ENCODE measurements around the gene AIFM3. TPM values are rescaled to one million over a fixed set of nuclear protein-coding genes. Genes with fewer than 3 reads are reported as not detected.

Gene AIFM3
- total RNA-seq, 1 experiment from 2014 or later: 2.6 TPM

GRCh38 chr22:21018314-21018713 is 51.3 kb downstream of the AIFM3 start:
- ChIA-PET CTCF (no interaction called here), POLR2A (no interaction called here)
- Mint-ChIP-seq H3K36me3 (no peaks in the 10 kb centered on the region), H3K9me3 (peaks cover 6% of the 10 kb centered on the region), H3K27ac (no peak overlapping the region), H3K4me3 (no peak overlapping the region), H3K4me1 (peaks cover 14% of the 10 kb centered on the region), H3K27me3 (ENCODE audit: low read depth) (peaks cover 22% of the 10 kb centered on the region)
- DNase-seq (ENCODE audit: low spot score) (no peak), ATAC-seq (no peak)
- TF ChIP-seq CREM (CRISPR knock-in tag; IDR thresholded peaks at IDR 0.05) (no peak), ATF2 (CRISPR knock-in tag; IDR thresholded peaks at IDR 0.05; ENCODE audit: borderline replicate concordance, low read depth) (no peak), RELA (CRISPR knock-in tag; IDR thresholded peaks at IDR 0.05; ENCODE audit: borderline replicate concordance) (no peak), PRDM15 (CRISPR knock-in tag; IDR thresholded peaks at IDR 0.05) (no peak), NR2C2 (CRISPR knock-in tag; IDR thresholded peaks at IDR 0.05) (no peak), E2F4 (CRISPR knock-in tag; IDR thresholded peaks at IDR 0.05; ENCODE audit: borderline replicate concordance, low read depth) (no peak), ESRRA (CRISPR knock-in tag; IDR thresholded peaks at IDR 0.05; ENCODE audit: borderline replicate concordance) (no peak), IRF2 (CRISPR knock-in tag; IDR thresholded peaks at IDR 0.05; ENCODE audit: borderline replicate concordance, low read depth) (no peak), ZNF263 (CRISPR knock-in tag; IDR thresholded peaks at IDR 0.05; ENCODE audit: low read depth) (no peak), TP53 (CRISPR knock-in tag; IDR thresholded peaks at IDR 0.05) (no peak), USF1 (CRISPR knock-in tag; IDR thresholded peaks at IDR 0.05) (no peak), ZNF416 (CRISPR knock-in tag; IDR thresholded peaks at IDR 0.05) (no peak), NFYB (CRISPR knock-in tag; conservative IDR thresholded peaks at IDR 0.05; ENCODE audit: low read depth) (no peak), ZMAT4 (CRISPR knock-in tag; IDR thresholded peaks at IDR 0.05) (no peak), FOXP4 (CRISPR knock-in tag; IDR thresholded peaks at IDR 0.05) (no peak), GTF2I (CRISPR knock-in tag; conservative IDR thresholded peaks at IDR 0.05) (no peak)

Data from WTC11 (cell line).